Bone marrow (tissue), 2 donors: Measurements from ENCODE around the gene KRTAP10-11.
"Not testable (repeated sequence)": the region's sequence is repeated elsewhere in the genome, so short reads cannot be mapped to it uniquely, and the experiment has no call there.

ENCODE experiments used
- DNase-seq, 2 donors: peaks; one replicate each; lab custom pipeline; 2025; lab: John Stamatoyannopoulos, UW

The KRTAP10-11 gene

DNA sequence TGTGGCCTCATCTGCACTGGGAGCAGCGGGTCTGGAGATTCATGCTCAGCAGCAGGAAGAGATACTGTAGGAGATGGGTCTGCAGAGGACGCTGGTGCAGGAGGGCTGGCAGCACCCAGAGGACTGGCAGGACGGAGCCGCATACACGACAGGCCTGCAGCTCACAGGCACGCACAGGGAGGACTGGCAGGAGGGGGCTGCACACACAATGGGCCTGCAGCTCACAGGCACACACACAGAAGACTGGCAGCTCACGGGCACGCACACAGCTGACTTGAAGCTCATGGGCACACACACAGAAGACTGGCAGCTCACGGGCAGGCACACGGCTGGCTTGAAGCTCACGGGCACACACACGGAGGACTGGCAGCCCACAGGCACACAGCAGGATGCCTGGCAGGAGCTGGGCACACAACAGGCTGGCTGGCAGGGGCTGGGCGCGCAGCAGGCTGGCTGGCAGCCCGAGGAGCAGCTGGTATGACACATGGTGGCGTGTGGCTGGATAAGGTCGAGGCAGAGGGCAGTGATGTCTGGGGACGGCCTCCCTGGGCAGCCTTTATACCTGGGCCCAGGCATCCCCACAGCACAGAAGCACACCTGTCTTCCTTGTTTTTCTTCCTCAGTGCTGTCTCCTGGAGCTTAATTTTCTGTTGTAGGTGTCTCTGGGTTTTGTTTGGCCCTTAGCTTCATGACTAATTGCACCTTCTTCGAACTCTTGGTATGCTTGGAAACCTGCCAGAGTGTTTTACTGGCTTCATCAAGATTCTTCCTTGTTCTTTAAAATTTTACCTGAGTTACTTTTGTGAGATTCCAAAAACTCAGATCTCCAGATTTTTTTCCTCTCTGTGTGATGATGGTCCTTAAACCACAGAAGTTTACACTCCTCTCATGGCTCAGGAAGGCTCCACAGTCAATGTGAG, 20.4 kb downstream of the KRTAP10-11 start, which contains the start of gene KRTAP12-2:
Gene KRTAP12-2, minus strand, starts transcription at position 527 of the 920 bp plus-strand sequence. Its CDS starts 41 bp downstream, at position 486.
- DNase-seq, result no peak

- no peak for DNase-seq
Measured at GRCh38 chr21:44667612-44668011, 21.4 kb downstream of the KRTAP10-11 start.

DNA sequence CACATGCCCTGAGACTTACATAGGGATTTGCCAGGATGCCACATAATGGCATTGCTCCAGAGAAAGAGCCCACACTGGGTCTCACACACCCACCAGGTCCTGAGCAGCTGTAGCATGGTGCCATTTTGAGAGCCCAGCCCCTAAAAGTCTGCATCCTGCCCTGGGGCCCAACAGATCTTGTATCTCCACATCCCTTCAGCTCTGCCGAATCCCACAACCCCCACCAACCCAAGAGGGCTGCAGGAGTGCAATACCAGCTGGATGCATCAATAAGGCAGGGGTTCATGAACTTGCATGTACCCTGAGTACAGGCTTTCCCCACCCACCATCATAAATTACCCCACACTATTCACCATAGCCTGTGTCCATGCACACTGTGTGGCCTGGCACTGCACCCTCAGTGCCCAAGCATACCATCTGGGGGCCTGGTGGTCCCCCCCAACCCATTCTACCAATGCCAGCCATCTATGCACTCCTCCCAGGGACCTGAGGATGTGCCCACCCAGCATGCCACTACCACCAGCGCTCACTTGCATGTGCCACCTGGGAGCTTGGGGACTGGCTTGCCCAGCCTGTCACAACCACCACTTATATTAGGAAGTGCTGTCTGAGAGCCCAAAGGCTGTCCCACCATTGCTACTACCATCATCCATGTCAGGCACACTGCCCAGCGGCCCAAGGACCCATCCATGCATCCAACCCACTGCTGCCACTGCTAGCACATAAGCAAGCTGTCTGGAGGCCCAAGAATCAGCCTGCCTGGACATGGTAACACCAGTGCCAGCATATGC, 24.6 kb downstream of the KRTAP10-11 start:
- DNase-seq, result no peak

- no peak for DNase-seq
Measured at GRCh38 chr21:44671911-44672310, 25.7 kb downstream of the KRTAP10-11 start.

DNA sequence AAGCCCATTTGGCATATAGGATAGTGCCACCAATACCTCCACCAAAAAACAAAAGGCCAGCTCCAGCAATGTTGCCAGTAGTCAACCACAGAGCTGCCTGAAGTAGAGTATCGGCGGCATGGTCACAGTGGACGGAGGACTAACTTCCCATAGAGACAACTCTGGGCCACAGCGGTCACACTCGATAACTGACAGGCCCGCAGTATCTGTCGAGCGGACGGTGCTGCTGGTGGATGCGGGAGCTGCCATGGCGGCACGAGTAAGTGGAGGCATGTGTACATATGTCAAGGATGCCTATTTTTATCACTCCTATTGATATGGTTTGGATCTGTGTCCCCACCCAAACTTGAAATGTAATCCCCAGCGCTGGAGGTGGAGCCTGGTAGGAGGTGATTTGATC, 31.7 kb downstream of the KRTAP10-11 start:
- no peak for DNase-seq

GRCh38 chr21:44681152-44681551, 34.9 kb downstream of the KRTAP10-11 start:
- no peak for DNase-seq

DNA sequence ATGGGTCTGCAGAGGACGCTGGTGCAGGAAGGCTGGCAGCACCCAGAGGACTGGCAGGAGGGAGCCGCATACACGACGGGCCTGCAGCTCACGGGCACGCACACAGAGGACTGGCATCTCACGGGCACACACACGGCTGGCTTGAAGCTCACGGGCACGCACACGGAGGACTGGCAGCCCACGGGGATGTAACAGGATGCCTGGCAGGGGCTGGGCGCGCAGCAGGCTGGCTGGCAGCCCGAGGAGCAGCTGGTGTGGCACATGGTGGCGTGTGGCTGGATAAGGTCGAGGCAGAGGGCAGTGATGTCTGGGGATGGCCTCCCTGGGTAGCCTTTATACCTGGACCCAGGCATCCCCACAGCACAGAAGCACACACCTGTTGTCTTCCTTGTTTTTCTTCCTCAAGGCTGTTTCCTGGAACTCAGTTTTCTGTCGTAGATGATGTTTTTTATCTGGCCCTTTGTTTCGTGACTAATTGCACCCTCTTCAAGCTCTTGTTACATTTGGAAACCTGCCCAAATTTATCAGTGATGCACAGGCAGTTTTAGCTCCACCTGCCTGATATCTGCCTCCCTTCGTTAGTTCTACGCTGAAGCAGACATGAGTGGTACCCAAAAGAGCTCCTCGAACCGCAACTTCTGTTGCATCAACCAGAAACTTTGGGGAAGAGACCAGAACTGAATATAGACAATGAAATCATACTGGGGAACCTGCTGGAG, 35.8 kb downstream of the KRTAP10-11 start, which contains the start of gene KRTAP12-1:
Gene KRTAP12-1, minus strand, starts transcription at position 303 of the 719 bp plus-strand sequence. Its CDS starts 40 bp downstream, at position 263.
- no peak for DNase-seq

GRCh38 chr21:44682580-44683151, 36.5 kb downstream of the KRTAP10-11 start:
- DNase-seq, result no peak

GRCh38 chr21:44684077-44684476, 37.9 kb downstream of the KRTAP10-11 start:
- DNase-seq, result no peak

DNA sequence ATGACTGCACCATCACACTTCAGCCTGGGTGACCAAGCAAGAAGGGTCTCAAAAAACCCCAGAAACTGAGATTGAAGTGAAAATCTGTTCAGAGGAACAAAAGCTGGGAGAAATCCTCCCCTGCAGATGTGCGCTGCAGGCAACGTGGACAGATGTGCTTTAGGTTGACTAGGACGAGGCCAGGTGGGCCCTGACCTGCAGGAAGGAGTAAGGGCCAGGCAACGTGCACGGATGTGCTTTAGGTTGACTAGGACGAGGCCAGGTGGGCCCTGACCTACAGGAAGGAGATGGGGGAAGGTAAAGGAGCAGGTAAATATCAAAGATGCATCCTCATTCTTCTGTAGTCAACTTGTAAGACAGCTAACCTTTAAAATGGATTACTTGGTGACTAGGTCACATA, 38.3 kb downstream of the KRTAP10-11 start:
- DNase-seq, result no peak

DNA sequence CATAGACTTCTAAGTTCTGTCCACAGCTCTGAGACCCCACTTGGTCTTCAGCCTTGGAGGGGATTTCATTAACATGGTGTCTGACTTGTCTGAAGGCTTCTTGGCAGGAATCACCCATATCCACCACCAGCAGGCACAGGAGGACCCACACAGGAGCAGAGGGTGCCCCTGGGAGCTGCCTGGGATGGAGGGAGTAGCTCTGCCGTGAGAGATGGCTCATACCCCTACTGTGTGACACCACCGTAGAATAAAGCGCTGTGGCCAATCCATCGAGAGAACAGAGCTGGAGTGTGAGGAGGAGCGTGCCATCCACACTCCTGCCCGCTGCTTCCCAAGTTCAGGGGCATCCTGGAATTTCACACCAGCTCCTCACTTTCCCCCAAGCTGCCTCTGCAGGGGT, 38.8 kb downstream of the KRTAP10-11 start:
- DNase-seq, result not testable (repeated sequence)

- peak in 1 of 2 donors; percentile 10 for DNase-seq
Measured at GRCh38 chr21:44686000-44686781, 40.0 kb downstream of the KRTAP10-11 start.

DNA sequence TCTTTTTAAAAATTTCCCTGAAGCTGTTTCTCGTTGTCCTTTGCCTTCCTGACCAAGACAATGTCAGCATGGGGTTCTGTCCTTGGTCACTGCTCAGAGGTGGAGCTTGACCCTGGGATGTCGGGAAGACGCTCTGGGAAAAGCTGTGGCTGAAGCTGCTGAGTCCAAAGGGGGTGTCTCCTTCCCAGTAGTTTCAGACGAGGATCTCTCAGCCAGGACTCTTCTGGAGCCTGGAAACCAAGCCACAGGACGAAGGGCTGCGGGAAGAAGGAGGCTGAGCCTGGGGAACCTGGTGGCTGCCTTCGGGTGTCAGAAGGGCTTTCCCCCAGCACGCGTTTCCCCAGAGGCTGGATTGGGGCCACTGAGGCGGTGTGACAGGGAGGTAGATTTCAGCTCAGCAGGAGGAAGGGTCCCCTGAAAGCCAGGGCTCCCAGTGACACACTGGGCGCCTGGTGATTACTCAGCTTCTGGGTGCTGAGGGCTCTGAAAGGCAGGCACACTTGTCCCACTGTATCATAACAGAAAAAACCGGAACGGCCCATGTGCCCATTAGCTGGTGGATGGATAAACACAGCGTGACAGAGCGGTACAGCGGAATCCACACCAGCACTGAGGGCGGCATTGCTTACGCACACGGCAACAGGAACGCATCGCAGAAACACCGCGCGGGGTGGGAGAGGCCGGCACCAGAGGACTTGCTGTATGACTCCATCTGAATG, 40.8 kb downstream of the KRTAP10-11 start:
- DNase-seq, result no peak

DNA sequence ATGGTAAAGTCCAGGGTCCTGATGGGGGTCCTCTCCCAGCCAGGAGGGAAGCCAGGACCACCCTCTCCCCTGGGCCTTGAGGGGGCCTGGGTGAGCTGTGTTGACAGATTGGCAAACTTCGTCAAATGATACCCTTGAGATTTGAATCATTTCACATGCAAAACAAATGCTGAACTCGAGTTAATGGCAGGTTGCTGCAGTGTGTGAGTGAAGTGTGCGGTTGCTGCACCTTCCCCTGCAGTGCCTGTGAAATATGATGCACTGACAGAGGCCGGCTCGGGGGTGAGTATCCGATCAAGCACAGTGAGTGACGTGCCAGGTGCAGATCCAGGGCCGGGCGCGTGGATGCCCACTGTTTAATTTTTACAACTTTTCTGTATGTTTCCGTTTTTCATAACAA, 41.5 kb downstream of the KRTAP10-11 start:
- DNase-seq, result no peak

DNA sequence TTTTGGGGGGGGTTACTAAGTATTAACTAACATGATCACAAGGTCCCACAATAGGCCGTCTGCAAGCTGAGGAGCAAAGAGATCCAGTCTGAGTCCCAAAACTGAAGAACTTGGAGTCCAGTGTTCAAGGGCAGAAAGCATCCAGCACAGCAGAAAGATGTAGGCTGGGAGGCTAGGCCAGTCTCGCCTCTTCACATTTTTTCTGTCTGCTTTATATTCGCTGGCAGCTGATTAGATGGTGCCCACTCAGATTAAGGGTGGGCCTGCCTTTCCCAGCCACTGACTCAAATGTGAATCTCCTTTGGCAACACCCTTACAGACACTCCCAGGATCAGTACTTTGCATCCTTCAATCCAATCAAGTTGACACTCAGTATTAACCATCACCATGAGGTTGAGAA, 43.5 kb downstream of the KRTAP10-11 start:
- not testable (repeated sequence) for DNase-seq

- no peak for DNase-seq
Measured at GRCh38 chr21:44691686-44692085, 45.5 kb downstream of the KRTAP10-11 start.

- DNase-seq, result no peak
Measured at GRCh38 chr21:44692798-44693512, 46.7 kb downstream of the KRTAP10-11 start.

DNA sequence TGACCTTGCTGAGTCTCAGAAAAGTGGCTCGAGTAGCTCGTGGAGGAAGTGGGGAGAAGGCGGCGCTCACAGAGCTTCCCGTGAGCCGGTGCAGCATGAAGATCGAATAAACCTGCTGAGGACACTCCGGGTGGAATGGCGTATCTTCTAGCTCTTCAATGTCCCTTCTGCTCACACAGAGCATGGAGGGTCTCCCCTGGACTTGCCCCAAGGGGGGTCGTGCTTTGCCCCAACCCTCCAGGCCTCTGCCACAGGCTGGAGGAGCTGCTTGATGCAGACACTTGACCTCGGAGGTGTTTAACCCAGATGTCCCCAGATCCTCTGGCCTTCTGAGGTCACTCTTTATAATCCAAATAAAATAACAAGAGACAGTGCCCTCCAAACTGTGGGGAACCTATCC, 48.6 kb downstream of the KRTAP10-11 start:
- no peak for DNase-seq

GRCh38 chr21:44695184-44695583, 49.0 kb downstream of the KRTAP10-11 start:
- no peak for DNase-seq
